Thymus (tissue), 11 donors: Measurements from ENCODE around the gene ABLIM2. TPM values are rescaled to one million over a fixed set of nuclear protein-coding genes. Genes with fewer than 3 reads are reported as not detected.

ENCODE experiments used
- DNase-seq, 9 donors: peaks; one replicate each; pipeline ENCODE4 v3.0.0-alpha.2; 2013; ENCODE audit warnings: low spot score in 9 of 9, low read depth in 6 of 9, missing footprints in 1 of 9
- H3K27ac ChIP-seq, 2 donors: one replicate each; pipeline ENCODE4 v1.5.1; 2013; ENCODE audit warnings: control low read depth in 1 of 2, low read depth in 1 of 2, low read length in 1 of 2, mild to moderate bottlenecking in 1 of 2, moderate library complexity in 1 of 2
- H3K27me3 ChIP-seq, 2 donors: one replicate each; pipeline ENCODE4 v1.5.1; 2013; ENCODE audit warnings: low read length in 1 of 2; ENCODE audit not compliant: control insufficient read depth in 2 of 2, insufficient read depth in 1 of 2
- H3K36me3 ChIP-seq, 2 donors: one replicate each; pipeline ENCODE4 v1.5.1; 2013; ENCODE audit warnings: low read length in 1 of 2, mild to moderate bottlenecking in 1 of 2, moderate library complexity in 1 of 2; ENCODE audit not compliant: control insufficient read depth in 2 of 2, insufficient read depth in 2 of 2
- H3K4me1 ChIP-seq, 2 donors: one replicate each; pipeline ENCODE4 v1.5.1; 2013; ENCODE audit warnings: low read length in 2 of 2; ENCODE audit not compliant: control insufficient read depth in 2 of 2, insufficient read depth in 2 of 2
- H3K4me3 ChIP-seq, 2 donors: one replicate each; pipeline ENCODE4 v1.5.1; 2013; ENCODE audit warnings: low read length in 2 of 2, control low read depth in 1 of 2, mild to moderate bottlenecking in 1 of 2
- H3K9me3 ChIP-seq, 2 donors: one replicate each; pipeline ENCODE4 v1.5.1; 2013; ENCODE audit warnings: low read length in 1 of 2, mild to moderate bottlenecking in 1 of 2; ENCODE audit not compliant: control insufficient read depth in 2 of 2, insufficient read depth in 1 of 2
- WGBS: extraction: QIAGEN DNeasy Blood & Tissue Kit; methylation state at CpG from one replicate; pipeline ENCODE4 v1.1.7; 2013; 5-methylcytosine and 5-hydroxymethylcytosine counted together
- polyA plus RNA-seq: library from polyadenylated mRNA; stranded (reverse); fragments of 200-250 nt; gene quantifications from one replicate; pipeline ENCODE4 v1.2.3, GENCODE V29; 2013
- total RNA-seq: library from RNA; stranded (reverse); fragments of 120-200 nt; gene quantifications from one replicate; pipeline ENCODE4 v1.2.4, GENCODE V29; 2013
- donor health status: healthy.

Gene ABLIM2
- total and polyA plus RNA-seq, 2 donors: 1.0 to 7.4 TPM

DNA sequence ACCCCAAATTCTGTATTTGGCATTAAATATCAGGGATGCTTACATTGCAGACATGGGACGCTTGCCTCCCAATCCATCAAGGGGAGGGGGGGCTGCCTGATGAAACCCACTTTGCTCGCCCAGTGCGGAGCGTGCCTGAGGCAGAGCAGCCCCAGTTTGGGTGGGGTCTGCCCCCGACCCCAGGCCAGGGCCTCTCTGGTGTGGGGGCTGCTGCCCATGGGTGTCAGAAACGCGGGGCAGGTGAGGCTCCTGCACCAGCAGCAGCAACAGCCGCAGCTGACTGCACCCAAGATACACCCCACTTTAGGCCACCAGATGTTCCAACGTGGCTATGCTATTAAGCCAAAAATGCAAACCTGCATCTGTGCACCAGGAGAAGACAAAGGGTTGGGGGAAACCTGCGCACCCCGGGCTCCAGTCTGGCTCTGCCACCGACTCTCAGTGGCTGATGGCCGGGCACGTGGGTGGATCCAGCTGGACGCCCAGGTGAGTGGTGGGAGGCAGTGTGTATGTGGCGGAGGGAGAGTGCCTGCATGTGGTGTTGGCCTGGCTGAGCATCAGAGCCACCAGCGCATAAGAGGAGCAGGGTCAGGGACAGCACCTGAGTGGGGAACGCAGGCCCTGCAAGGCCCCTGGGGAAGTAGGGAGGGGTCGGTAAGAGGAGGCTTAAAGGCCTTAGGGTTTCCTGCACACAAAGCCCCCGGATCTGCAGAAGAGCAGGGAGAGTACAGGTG lies 86.2 kb downstream of the ABLIM2 start:
- DNase-seq: no peak
- Histone ChIP-seq H3K27ac (no peak overlapping the region), H3K4me3 (no peak overlapping the region), H3K4me1 (no peaks in the 10 kb centered on the region), H3K27me3 (peaks cover 6 to 33% of the 10 kb centered on the region in 2 donors), H3K36me3 (no peaks in the 10 kb centered on the region), H3K9me3 (no peaks in the 10 kb centered on the region)
- WGBS: 77% methylated on average over 20 of the region's 20 CpGs

DNA sequence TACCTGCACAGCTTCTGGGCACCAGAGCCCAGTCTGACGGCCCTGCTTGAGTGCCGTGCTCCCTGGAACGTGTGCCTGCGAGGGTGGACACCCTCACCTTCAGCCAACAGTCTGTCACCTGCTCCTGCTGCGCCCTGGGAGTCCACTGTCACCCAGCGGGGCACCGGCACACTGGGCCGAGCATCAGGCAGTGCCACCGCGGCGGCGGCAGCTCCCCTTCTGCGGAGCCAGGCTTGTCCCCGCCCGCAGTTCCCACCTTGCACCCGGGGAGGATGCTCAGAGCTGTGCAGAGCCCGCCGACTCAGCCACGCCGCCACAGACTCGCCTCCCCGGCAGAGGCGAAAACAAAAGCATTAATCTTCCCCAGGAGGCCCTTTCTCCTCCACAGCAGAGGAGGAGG lies 86.8 kb downstream of the ABLIM2 start:
- Histone ChIP-seq H3K27me3 (peaks cover 6 to 33% of the 10 kb centered on the region in 2 donors), H3K27ac (no peak overlapping the region), H3K36me3 (no peaks in the 10 kb centered on the region), H3K4me3 (no peak overlapping the region), H3K9me3 (no peaks in the 10 kb centered on the region), H3K4me1 (no peaks in the 10 kb centered on the region)
- DNase-seq: no peak
- 31% methylated on average over 23 of the region's 23 CpGs for WGBS

DNA sequence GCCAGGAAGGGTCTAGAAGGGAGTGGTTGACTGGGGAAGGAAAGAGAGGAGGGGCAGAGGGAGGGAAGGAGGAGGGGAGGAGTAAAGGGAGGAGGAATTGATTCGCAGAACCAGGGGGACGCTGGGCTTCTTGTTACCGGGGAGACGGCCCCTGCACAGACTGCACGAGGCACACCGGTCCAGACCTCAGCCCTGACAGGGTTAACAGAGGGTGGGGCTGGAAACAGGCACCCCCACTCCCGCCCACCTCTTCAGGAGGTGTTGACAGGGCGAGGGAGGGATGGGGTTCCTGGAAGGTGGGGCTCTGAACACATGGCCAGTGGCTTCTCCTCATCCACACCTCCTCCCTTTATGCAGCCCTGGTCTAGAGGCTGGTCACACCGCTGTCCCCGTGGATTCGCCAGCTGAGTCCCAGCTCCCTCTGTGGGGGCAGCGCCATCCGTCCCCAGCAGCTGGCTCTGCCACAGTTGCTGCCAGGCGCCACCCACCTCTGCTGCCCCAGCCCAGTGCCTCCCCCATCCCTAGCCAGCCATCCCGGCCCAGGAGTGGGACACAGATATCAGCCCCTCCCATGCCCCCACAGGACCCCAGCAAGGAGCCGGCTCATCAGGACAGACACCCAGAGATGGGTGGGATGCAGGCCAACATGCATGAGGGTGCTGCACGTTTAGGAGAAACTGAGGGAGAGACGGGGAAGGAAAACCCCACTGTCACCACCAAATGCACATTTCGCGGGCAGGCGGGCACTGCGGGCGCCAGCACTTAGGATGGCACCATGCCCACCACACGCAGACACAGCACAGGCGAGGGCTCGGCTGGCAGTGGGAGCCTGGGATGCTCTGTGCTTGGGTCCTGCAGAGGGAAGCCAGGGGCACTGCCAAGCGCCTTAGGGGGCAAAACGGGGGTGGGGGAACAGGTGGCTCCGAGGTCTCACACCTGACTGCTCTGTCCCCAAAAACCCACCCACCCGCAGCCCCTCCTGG lies 87.6 kb downstream of the ABLIM2 start:
- Histone ChIP-seq H3K27ac (no peak overlapping the region), H3K9me3 (no peaks in the 10 kb centered on the region), H3K4me3 (no peak overlapping the region), H3K36me3 (no peaks in the 10 kb centered on the region), H3K27me3 (peaks cover 6 to 33% of the 10 kb centered on the region in 2 donors), H3K4me1 (no peaks in the 10 kb centered on the region)
- 56% methylated on average over 30 of the region's 30 CpGs for WGBS
- DNase-seq: no peak

DNA sequence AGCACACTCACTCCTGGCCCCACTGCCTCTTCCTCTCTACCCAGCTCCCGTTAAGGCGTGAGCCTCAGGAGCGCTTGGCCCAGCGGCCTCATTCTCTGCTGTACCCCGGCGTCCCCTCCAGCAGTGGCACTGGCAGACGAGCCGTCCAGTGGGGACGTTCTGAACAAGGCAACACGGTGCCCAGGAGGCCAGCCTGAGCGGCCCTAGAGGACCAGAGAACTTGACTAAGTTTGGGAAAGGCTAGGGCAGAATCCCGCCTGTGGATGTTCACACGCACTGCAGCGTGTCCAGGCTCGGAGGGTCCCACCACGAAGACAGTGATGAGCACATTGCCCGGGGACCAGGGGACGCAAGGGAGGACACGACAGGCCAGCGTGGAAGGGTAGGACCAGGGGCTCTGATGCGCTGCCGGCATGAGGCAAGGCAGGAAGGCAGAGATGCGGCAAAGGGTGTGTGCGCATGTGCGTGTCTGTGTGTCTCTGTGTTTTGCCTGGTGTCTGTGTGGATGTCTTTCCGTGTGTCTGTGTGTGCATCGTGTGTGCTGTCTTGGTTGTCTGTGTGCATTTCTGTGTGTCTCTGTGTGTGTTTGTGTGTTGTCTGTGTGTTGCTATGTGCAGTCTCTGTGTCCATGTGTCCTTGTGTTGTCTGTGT lies 89.4 kb downstream of the ABLIM2 start:
- no peaks in the 10 kb centered on the region for H3K36me3 ChIP-seq
- H3K27me3 ChIP-seq: peaks cover 6 to 33% of the 10 kb centered on the region in 2 donors
- no peak overlapping the region for H3K4me3 ChIP-seq
- WGBS: 91% methylated on average over 27 of the region's 27 CpGs
- H3K27ac ChIP-seq: no peak overlapping the region
- DNase-seq: no peak
- H3K9me3 ChIP-seq: peaks cover 3 to 4% of the 10 kb centered on the region in 2 donors
- H3K4me1 ChIP-seq: no peaks in the 10 kb centered on the region

DNA sequence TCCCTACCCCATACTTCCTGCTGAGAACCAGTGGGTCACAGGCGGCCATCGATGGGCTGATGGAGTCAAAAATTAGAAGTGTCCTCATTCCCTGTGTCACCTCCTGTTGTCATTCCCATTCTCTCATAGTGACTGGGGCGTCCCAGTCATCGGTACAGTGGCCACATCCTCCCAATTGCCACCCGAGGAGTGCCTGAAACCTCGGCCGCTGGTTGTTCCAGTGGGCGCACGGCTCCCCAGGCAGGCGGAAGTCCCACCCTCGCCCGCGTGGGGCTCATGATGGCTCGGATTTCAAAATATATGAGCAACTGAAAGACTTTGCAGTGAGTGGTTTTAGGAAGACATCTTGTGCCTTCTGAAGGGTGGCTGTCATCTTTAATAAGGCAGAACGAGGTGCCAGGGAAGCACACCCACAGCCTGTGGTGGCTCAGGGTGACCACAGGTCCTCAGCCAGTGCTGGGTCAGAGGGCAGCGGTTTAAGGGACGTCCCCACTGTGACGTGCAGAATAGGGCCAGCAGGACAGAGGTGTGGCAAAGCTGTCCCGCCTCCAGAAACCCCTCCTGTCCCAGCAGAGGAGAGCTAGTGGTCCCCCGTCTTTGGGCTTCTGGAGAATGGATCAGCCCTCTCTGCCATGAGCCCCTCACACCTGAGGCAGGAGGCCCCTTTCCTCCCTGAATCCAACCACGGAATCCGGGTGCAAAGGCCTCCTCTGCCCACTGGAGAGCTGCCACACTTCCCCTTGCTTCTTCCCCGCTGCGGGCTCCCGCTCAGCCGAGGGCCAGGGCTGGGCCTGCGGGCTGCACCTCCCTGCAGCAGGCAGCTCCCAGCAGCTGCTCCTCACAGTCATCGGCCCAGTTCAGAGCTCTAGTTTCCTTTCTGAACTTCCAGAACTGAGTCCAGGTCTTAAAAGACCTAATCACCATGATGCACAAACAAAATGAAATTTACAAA lies 90.4 kb downstream of the ABLIM2 start:
- WGBS: 86% methylated on average over 28 of the region's 28 CpGs

DNA sequence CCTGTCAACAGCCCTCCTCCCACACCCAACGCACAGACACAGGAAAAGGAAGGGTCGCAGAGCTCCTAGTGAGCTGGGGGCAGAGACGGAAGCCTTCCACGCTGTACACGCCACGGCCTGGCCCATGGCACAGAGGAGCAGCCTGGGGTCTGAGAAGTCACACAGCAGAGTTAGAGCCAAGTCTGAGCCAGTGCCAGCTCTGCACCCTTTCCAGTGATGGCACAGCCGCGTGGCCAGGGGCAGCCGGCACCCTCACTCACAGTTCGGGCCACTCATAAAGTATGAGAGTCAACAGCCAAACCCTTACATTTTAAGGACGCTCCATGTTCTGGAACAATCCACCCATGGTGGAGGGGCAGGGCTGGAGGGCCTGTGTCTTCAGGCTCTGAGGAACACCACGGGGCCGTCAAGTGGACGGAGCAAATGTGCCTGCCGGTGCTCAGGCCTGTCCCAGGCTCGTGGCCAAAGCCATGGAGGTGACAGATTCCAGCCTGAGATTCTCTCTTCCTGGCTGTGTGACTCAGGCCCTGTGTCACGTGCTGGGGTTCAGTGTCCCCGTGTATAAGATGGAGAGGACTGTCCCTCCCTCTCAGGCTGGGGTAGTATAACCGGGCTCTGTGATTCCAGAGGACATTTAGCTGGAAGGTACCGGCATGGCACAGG lies 91.2 kb downstream of the ABLIM2 start:
- H3K27ac ChIP-seq: no peak overlapping the region
- no peak for DNase-seq
- peaks cover 3 to 22% of the 10 kb centered on the region in 2 donors for H3K27me3 ChIP-seq
- peaks cover 5 to 17% of the 10 kb centered on the region in 2 donors for H3K9me3 ChIP-seq
- no peak overlapping the region for H3K4me3 ChIP-seq
- 89% methylated on average over 20 of the region's 20 CpGs for WGBS
- no peaks in the 10 kb centered on the region for H3K4me1 ChIP-seq
- H3K36me3 ChIP-seq: no peaks in the 10 kb centered on the region

More for the DNA sequence above, 90.4 kb downstream of the ABLIM2 start:
- H3K4me1 ChIP-seq: no peaks in the 10 kb centered on the region
- H3K27me3 ChIP-seq: peaks cover 6 to 31% of the 10 kb centered on the region in 2 donors
- H3K36me3 ChIP-seq: no peaks in the 10 kb centered on the region
- H3K9me3 ChIP-seq: peaks cover 5 to 14% of the 10 kb centered on the region in 2 donors
- H3K4me3 ChIP-seq: no peak overlapping the region
- H3K27ac ChIP-seq: no peak overlapping the region
- no peak for DNase-seq

DNA sequence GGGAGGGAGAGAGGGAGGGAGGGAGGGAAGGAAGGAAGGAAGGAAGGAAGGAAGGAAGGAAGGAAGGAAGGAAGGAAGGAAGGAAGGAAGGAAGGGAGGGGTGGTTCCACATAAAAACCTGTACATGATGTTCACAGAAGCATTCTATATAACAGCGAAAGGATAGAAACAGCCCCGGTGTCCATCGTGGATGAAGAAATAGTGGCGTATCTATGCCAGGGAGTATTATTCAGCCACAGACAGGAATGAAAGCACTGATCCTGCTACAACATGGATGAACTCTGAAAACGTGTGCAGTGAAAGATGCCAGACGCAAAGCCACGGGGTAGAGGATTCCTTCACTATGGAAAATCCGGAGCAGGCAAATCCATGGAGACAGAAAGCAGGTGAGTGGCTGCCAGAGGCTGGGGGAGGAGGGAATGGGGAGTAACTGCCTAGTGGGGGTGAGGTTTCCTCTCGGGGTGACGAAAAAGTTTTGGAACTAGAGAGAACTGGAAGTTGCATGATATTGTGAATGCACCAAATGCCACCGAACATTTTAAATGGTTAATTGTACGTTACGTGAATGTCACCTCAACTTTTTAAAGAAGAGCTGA lies 92.2 kb downstream of the ABLIM2 start:
- H3K4me3 ChIP-seq: no peak overlapping the region
- no peak for DNase-seq

More for the DNA sequence above, 92.2 kb downstream of the ABLIM2 start:
- H3K36me3 ChIP-seq: no peaks in the 10 kb centered on the region
- H3K27ac ChIP-seq: no peak overlapping the region
- WGBS: 94% methylated on average over 13 of the region's 13 CpGs
- no peaks in the 10 kb centered on the region for H3K4me1 ChIP-seq
- H3K27me3 ChIP-seq: peaks cover 3 to 13% of the 10 kb centered on the region in 2 donors
- H3K9me3 ChIP-seq: peaks cover 5 to 17% of the 10 kb centered on the region in 2 donors
